GM13977 (cell line): ENCODE results near the gene ITGB3BP.

ENCODE experiments used
- DNase-seq: peaks from one replicate; pipeline ENCODE4 v3.0.0; 2012; ENCODE audit warnings: low spot score
- CTCF ChIP-seq: IDR thresholded peaks from 2 replicates; pipeline ENCODE4 v1.5.1; 2012; ENCODE audit warnings: mild to moderate bottlenecking, control low read depth; ENCODE audit not compliant: insufficient read depth; ENCODE audit errors: extremely low read depth, missing control alignments
- in situ Hi-C: fragments of 300-500 bp; cut with MboI; formaldehyde crosslinking; loops from one replicate; pipeline ENCODE4 v1.12.0; 2022; ENCODE audit warnings: low sequenced_read_pairs, low pct_unique_long_range_greater_than_20kb, mixed read lengths, inconsistent platforms; ENCODE audit not compliant: unreplicated experiment

ITGB3BP gene

GRCh38 chr1:63405021-63405420 is 118.0 kb downstream of the ITGB3BP start:
- no peak for DNase-seq
- in situ Hi-C loops, result no loop called here
- no peak for TF ChIP-seq CTCF

- in situ Hi-C loops, result no loop called here
- DNase-seq, result no peak
- no peak for TF ChIP-seq CTCF
Measured at GRCh38 chr1:63403386-63403785, 119.6 kb downstream of the ITGB3BP start.

- DNase-seq, result no peak
- in situ Hi-C loops, result no loop called here
- no peak for TF ChIP-seq CTCF
Measured at GRCh38 chr1:63401945-63402344, 121.1 kb downstream of the ITGB3BP start.
